ENCODE results near the gene BCL7C.
"Not testable (repeated sequence)": the region's sequence is repeated elsewhere in the genome, so short reads cannot be mapped to it uniquely, and the experiment has no call there.

The BCL7C gene

GRCh38 chr16:30894540-30895368 lies 877 bp upstream of the BCL7C start:
- DNase-seq = no peak

- no peak for DNase-seq
Measured at GRCh38 chr16:30893417-30893743, 497 bp downstream of the BCL7C start.

GRCh38 chr16:30892670-30893416 lies 1.0 kb downstream of the BCL7C start:
- DNase-seq = no peak

GRCh38 chr16:30891043-30891823 lies 2.6 kb downstream of the BCL7C start:
- not testable (repeated sequence) for DNase-seq

GRCh38 chr16:30889721-30890120 lies 4.2 kb downstream of the BCL7C start:
- DNase-seq = no peak

- no peak for DNase-seq
Measured at GRCh38 chr16:30888856-30889499, 4.9 kb downstream of the BCL7C start.

GRCh38 chr16:30887927-30888326 lies 6.0 kb downstream of the BCL7C start:
- no peak for DNase-seq

- no peak for DNase-seq
Measured at GRCh38 chr16:30886145-30886544, 7.7 kb downstream of the BCL7C start.

- no peak for DNase-seq
Measured at GRCh38 chr16:30885196-30885595, 8.7 kb downstream of the BCL7C start.

- no peak for DNase-seq
Measured at GRCh38 chr16:30884760-30885159, 9.1 kb downstream of the BCL7C start.

GRCh38 chr16:30882429-30883310 lies 11.2 kb downstream of the BCL7C start:
- no peak for DNase-seq

- no peak for DNase-seq
Measured at GRCh38 chr16:30876867-30877266, 17.0 kb downstream of the BCL7C start.

- DNase-seq = no peak
Measured at GRCh38 chr16:30875871-30876801, 17.7 kb downstream of the BCL7C start.

- DNase-seq = peak; percentile 79
Measured at GRCh38 chr16:30874821-30875717, 18.8 kb downstream of the BCL7C start.

- DNase-seq = no peak
Measured at GRCh38 chr16:30874244-30874820, 19.5 kb downstream of the BCL7C start.

GRCh38 chr16:30870904-30871303 lies 23.0 kb downstream of the BCL7C start:
- DNase-seq = no peak

- DNase-seq = no peak
Measured at GRCh38 chr16:30867747-30868146, 26.1 kb downstream of the BCL7C start.

- DNase-seq = no peak
Measured at GRCh38 chr16:30866031-30866430, 27.8 kb downstream of the BCL7C start.

GRCh38 chr16:30863178-30863577 lies 30.7 kb downstream of the BCL7C start:
- DNase-seq = not testable (repeated sequence)

Measured in NCI-H1436 (cell line).